ENCODE data around the gene NUP54.

NUP54 gene

DNA sequence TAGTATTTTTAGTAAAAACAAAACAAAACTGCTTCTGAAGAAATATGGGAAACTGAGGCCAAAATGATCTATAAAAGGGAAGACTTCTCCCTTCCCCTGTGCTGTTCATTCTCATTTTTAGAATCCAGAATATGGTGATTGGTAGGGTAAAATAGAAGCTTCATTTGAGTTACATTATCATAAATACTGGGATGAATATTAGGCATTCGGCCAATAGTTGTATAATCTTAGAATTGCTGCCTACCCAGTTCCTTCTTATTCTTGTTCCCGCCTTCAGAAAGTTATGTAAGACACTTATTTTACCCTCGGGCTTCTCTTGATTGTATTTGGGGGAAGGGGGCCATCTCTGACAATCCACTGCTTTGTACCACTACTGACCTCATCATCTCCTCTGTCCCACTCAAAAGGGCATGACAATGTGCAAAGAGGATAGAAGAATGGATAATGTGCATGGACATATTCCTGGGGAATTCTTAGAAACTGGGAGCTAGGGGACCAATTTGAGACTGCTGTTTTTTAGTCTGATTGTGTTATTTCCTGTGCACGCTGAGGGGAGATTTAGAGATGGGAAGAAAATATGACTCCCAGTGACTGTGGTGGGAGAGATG is 73.1 kb downstream of the NUP54 start:
- no peak overlapping the region for H3K27ac ChIP-seq
- DNase-seq (ENCODE audit: low read depth, low spot score): no peak

- no peak for DNase-seq (ENCODE audit: low read depth, low spot score)
- H3K27ac ChIP-seq: no peak within 1 kb of the TSS
These were observed 73.7 kb downstream of the NUP54 start, which contains the start of gene ART3 for GRCh38 chr4:76074468-76074867. Gene ART3, plus strand, starts transcription at chr4:76074709. Its CDS starts 1,181 bp downstream, at chr4:76075890.

GRCh38 chr4:76072760-76073159 is 75.4 kb downstream of the NUP54 start:
- no peak overlapping the region for H3K27ac ChIP-seq
- DNase-seq (ENCODE audit: low read depth, low spot score): no peak

DNA sequence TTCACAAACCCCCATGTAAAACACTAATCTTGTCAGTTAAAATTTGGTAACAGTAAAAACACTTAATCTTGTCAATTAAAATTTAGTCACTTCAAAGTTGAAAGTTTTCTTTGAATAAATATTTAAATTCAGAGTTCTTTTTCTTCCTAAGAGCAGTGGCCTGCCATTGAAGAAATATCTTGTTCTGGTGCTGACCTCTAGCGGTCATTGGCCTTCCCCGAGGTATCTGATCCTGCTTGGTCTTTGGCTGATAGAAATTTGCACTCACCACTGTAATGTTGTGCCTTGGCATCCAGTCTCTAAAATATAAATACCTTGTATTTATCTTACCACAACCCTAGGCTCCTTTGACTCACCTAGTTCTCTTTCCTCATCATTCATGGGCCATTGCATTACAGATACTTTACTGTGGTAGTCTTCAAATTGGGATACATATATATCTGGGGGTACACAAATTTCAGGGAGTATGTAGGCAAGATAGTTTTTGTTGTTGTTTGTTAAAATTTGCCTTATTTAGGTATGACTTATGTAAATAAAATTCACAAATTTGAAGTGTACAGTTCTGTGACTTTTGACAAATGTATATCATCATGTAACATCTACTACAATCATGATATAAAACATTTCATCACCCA is 80.4 kb downstream of the NUP54 start:
- H3K27ac ChIP-seq: no peak overlapping the region

DNA sequence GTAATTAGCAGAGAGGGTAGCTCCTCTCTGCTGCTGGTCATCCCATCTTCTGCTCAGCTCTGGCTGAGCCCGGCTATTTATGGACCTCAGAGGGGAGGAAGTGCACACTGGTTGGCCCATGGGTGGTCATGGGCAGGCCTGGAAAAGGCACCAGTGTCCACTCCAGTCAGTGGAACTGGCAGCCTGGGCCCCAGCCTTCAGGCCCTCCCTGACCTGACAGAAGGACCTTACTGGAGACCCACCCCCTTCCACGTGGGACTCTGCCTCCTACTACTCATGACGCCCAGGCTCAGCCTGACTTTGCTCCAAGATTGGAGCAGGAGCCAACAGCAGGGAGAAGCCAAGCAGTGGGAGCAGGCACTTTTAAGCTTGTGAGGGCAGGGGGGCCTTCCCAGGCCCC is 81.7 kb downstream of the NUP54 start:
- DNase-seq (ENCODE audit: low read depth, low spot score): no peak
- H3K27ac ChIP-seq: no peak overlapping the region

More for the DNA sequence above, 80.4 kb downstream of the NUP54 start:
- DNase-seq (ENCODE audit: low read depth, low spot score): no peak
